ENCODE results near the gene WDR74.
"Not testable (repeated sequence)": the region's sequence is repeated elsewhere in the genome, so short reads cannot be mapped to it uniquely, and the experiment has no call there.

The WDR74 gene

GRCh38 chr11:62840721-62841360 is 1.5 kb upstream of the WDR74 start:
- DNase-seq (ENCODE audit: low read depth) = peak; percentile 95

DNA sequence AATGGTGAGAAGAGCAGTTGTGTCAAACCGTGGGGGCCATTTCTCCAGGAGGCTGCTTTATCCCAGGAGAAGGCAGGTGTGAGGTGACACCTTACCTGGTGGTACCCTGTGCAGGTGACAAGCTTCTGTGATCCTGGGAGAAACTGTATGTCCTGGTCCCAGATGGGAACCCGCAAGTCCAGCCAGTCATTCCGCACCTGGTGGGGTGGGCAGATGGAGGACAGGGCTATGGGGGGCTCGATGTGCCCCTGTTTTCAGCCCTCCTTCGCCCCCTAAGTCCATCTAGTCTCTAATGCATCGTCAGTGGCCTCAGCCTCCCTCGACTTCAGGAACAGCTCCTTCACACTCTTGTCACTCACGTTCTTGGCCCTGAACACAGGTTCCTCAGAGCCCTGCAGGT is 4.1 kb downstream of the WDR74 start:
- no peak for DNase-seq (ENCODE audit: low read depth)

DNA sequence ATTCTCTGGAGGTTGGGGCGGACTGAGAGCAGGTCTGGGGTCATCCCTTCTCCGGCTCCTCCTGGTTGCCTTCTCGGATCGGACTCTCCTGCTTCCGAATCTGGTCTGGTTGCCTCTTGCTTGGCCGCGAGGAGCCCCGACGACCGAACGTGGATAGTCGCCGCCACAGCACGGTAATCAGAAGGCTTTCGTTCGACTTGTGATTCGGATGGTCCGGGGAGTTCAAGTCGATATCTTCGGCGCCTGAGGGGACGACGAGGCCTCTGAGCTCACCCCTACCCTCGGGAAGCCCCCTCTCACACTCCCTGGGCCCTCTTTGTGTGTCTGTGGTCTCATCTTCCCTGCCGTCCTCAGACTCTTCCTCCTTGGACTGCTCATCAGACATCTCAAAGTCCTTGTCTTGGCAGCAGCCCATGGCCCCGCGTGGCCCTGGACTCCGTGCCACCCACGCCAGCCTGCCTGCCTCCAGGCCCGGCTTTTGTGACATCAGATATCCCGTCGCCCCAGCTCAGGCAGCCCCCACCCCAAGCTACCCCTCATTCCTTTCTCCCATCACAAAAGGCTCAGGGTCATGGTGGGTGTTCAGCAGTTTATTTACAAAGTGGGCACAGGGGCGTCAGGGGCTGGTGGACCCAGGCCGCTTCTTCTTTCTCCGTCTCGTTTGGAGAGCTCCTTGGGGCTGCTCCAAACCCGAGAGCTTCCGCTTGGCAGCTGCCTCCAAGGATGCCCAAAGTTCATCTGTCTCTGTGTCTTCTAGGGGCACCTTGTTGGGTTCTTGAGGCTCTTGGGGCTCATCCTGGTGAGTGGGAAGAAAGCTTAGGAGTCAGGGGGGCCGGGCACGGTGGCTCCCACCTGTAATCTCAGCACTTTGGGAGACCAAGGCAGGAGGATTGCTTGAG is 6.8 kb downstream of the WDR74 start, which contains the start of gene TEX54:
Gene TEX54, minus strand, starts transcription at position 506 of the 899 bp plus-strand sequence.
- no peak for DNase-seq (ENCODE audit: low read depth)

DNA sequence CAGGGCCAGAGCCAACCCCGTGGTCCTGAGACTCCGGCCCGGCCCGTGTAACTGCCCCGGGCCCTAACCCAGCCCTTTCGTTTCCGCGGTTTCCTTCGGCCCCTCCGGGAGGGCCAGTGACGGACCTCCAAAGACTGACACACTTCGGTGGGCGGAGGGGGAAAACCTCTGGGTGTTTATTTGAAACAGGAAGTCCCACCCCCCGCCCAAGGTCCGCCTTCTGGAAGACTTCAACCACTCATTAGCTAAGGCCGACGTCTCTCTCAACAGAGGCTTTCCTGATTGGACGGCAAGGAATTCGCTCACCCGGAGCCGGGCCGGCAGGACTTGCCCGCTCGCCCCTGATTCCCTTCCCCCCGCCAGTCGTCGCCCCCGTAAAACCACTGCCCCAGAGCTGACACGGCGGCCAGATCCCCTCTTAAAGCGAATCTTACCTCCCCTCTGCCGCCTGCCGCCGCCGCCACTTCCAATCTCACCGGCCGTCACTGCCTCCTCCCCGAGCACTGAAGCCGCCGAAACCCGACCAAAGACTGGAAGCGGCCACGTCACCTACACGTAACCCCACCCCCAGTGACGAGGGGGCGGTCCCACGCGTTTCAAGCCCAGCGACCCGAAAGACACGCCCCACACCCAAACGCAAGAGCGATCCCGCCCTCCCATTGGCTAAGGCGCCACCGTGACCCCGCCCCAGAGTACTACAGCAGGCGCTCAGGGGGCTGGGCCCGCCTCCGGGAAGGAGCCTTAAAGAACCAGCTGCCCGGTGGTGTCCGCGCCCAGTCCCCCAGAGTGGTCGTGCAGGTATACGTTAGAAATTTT is 7.7 kb downstream of the WDR74 start, which contains the start of gene STX5:
Gene STX5, minus strand, starts transcription at position 532 of the 816 bp plus-strand sequence. CDS start 808 bp downstream, outside the sequence.
- DNase-seq (ENCODE audit: low read depth) = peak; percentile 99

- no peak for DNase-seq (ENCODE audit: low read depth)
Measured at GRCh38 chr11:62830904-62831519, 8.4 kb downstream of the WDR74 start.

GRCh38 chr11:62828130-62828529 is 11.3 kb downstream of the WDR74 start:
- DNase-seq (ENCODE audit: low read depth) = not testable (repeated sequence)

DNA sequence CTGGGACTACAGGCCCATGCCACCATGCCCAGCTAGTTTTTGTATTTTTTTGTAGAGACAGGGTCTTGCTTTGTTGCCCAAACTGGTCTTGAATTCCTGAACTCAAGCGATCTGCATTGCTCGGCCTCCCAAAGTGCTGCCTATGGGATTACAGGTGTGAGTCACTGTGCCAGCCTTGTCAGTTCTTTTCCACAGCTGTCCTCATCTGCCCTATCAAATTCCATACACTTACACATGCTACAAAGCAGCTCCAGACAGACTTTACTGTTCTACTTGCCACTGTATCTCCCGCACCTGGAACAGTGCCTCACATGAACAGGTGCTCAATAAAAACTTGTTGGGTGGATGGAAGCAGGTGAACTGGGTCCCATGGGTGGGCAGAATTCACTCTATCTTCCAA is 15.7 kb downstream of the WDR74 start:
- DNase-seq (ENCODE audit: low read depth) = no peak

DNA sequence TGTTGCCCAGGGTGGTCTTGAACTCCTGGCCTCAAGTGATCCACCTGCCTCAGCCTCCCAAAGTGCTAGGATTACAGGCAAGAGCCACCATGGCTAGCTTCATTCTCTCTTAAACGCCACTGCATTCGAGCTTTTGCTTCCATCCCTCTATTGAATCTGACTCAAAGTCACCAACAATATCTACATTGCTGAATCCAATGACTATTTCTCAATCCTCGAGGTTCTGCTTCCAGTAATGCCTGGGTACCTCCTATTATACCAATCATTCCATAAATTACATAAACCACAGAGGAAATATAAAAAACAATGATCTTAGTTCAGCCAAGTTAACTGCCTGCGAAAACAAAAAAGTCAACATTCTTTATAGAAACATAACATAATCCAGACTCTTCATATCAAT is 22.3 kb downstream of the WDR74 start:
- no peak for DNase-seq (ENCODE audit: low read depth)

DNA sequence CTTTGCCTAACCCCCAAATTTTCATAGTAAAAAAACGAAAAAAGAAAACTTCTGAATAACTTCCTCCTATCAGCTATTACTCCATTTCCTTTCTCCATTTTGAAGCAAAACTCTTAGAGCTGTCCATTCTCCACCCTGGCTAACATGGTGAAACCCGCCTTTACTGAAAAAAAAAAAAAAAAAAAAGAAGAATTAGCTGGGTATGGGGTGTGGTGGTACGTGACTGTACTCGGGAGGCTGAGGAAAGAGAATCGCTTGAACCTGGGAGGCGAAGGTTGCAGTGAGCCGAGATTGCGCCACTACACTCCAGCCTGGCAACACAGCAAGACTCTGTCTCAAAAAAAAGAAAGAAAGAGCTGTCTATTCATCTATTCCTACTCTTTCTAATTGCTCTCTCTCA is 22.8 kb downstream of the WDR74 start:
- no peak for DNase-seq (ENCODE audit: low read depth)

- DNase-seq (ENCODE audit: low read depth) = no peak
Measured at GRCh38 chr11:62811659-62812058, 27.7 kb downstream of the WDR74 start.

GRCh38 chr11:62810748-62811147 is 28.6 kb downstream of the WDR74 start:
- no peak for DNase-seq (ENCODE audit: low read depth)

GRCh38 chr11:62806611-62807121 is 32.7 kb downstream of the WDR74 start:
- no peak for DNase-seq (ENCODE audit: low read depth)

DNA sequence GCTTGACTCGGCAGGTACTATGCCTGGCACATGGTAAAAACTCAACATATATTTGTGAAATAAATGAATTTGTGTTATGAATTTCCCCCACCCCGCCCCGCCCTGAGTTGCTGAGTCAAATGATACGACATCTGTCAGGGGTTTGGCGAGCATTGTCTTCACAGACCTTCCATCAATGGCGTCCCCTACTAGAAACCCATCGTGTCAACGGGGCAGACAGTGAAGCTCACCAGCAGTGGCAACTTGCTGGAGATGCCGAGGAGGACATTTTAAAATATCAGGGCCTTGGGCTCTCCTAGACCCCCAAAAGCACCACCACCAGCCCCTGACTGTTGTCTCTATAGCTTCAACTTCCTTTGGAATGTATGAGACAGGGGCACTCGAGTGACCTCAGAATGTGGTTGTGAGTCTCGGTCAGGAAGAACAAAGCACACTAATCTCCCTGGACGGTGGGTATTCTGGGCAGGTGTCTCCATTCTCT is 33.4 kb downstream of the WDR74 start:
- DNase-seq (ENCODE audit: low read depth) = no peak

DNA sequence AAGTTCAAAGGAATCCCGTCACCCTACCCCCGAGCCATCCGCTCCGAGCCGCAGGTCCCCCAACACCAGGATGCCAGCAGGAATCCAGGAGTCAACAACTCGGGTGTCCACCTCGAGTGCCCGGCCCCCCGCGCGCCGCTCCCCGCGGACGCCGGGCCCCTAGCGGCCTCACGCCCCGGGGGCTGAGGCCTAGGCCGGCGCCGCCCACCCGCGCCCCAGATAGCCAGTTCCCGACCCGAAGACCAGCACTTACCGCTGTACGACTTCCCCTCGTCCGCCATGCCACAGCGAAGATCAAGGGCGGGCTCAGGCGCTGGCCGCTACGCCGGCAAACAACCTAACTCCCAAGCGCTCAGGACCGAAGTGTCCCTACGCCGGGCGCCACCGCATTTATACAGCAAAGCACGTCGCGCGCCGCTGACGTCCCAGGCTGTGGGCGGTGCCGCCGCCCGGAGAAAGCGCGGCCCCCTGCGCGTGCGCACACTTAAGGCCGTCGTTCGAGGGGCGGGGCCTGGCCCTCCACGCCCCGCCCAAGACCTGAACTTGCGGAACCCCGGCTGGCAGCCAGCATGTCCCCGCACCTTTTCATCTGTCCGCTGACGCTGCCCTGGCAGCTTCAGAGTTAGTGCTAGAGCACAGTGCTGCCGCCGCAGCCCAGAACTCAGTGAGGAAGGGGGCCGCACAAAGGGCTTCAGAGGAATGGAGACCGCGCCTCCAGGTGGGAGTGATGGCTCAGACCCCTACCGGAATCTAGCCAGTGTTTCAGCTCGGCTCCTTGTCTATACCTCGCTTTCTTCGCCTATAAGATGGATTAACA is 34.1 kb downstream of the WDR74 start, which contains the start of gene NXF1:
Gene NXF1, minus strand, starts transcription at position 365 of the 817 bp plus-strand sequence. Its CDS starts 84 bp downstream, at position 281.
- peak; percentile 89 for DNase-seq (ENCODE audit: low read depth)

GRCh38 chr11:62804310-62805075 is 34.9 kb downstream of the WDR74 start:
- no peak for DNase-seq (ENCODE audit: low read depth)

DNA sequence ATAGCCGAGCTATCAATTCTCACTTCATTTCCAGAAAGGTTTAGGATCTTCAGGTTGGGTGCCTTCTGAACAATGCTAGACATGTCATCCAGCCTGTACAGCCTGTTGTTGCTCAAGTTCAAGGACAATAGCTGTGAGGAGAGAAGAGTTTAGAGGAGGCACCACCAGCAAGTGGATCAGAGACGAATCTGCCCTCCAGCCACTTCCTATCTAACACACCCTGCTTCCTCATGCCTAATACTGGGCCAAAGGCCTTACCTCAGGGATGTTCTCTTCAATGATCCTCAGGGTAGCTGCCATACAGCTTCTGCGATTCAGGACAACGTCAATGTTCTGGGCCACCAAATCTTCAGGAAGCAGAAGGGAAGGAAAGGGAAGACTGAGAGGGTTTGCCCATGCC is 38.3 kb downstream of the WDR74 start:
- DNase-seq (ENCODE audit: low read depth) = no peak

DNA sequence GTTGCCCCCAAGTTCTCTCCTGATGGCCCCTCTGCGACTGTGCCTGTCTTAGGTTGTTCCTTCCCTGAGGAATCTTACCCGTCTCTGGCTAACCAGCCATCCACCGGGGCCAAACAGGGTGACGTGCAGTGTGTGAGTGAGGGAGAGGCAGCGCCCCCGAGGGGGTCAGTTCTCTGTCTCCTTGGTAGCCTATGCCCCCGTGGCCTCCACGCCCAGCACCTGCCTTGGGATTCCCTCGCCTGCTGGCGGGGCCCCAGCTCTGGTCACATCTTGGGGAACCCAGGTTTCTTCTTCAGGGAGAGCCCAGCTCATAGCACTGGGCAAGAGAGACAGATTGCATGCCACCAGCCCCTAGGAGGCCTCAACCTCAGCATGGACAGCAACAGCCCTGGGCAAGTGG is 39.9 kb downstream of the WDR74 start:
- DNase-seq (ENCODE audit: low read depth) = no peak

GRCh38 chr11:62796281-62796680 is 43.1 kb downstream of the WDR74 start:
- no peak for DNase-seq (ENCODE audit: low read depth)

DNA sequence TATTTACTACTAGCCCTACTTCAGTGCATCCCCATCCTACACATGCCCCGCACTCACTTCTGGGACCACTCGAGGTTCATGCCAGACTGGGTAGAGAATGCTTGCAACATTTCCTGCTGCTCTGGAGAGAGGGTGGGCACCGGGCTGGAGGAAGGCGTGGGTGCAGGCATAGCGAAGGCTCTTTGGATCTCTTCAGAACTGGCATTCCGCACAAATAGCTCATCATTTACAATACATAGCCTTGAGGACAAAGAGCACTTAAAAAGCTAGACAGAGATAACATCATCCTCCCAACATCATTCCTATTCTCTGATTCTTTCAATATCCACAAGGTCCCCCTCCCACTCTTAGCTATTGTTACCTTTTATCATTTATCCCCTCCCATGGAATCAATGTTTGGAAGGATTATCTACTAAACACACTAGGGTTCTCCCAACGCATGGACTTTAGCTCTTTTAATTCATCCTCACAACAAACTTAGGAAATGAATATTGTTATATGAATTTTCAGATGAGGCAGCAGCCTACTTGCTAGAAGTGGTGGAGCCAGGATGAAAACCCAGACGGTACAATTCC is 45.1 kb downstream of the WDR74 start:
- no peak for DNase-seq (ENCODE audit: low read depth)

All from HS-27A (cell line).